Measurements from ENCODE around the gene PRICKLE2. TPM values are rescaled to one million over a fixed set of nuclear protein-coding genes. Genes with fewer than 3 reads are reported as not detected.

Gene PRICKLE2
- total RNA-seq, 1 experiment from 2014 or later, result 12.0 TPM

- DNase-seq (ENCODE audit: low read depth), result no peak
Measured at GRCh38 chr3:64133987-64134386, 91.3 kb downstream of the PRICKLE2 start.

- DNase-seq (ENCODE audit: low read depth), result no peak
Measured at GRCh38 chr3:64133272-64133671, 92.0 kb downstream of the PRICKLE2 start.

- no peak for DNase-seq (ENCODE audit: low read depth)
Measured at GRCh38 chr3:64131725-64132469, 93.4 kb downstream of the PRICKLE2 start.

GRCh38 chr3:64130436-64130835, 94.8 kb downstream of the PRICKLE2 start:
- DNase-seq (ENCODE audit: low read depth), result no peak

GRCh38 chr3:64129581-64129980, 95.7 kb downstream of the PRICKLE2 start:
- no peak for DNase-seq (ENCODE audit: low read depth)

- no peak for DNase-seq (ENCODE audit: low read depth)
Measured at GRCh38 chr3:64129106-64129505, 96.2 kb downstream of the PRICKLE2 start.

GRCh38 chr3:64125561-64125960, 99.7 kb downstream of the PRICKLE2 start:
- no peak for DNase-seq (ENCODE audit: low read depth)

GRCh38 chr3:64123931-64124330, 101.3 kb downstream of the PRICKLE2 start:
- DNase-seq (ENCODE audit: low read depth), result no peak

- no peak for DNase-seq (ENCODE audit: low read depth)
Measured at GRCh38 chr3:64122476-64122875, 102.8 kb downstream of the PRICKLE2 start.

- DNase-seq (ENCODE audit: low read depth), result no peak
Measured at GRCh38 chr3:64121750-64122311, 103.4 kb downstream of the PRICKLE2 start.

GRCh38 chr3:64120876-64121275, 104.4 kb downstream of the PRICKLE2 start:
- no peak for DNase-seq (ENCODE audit: low read depth)

GRCh38 chr3:64117483-64117882, 107.8 kb downstream of the PRICKLE2 start:
- DNase-seq (ENCODE audit: low read depth), result no peak

GRCh38 chr3:64114651-64115050, 110.6 kb downstream of the PRICKLE2 start:
- no peak for DNase-seq (ENCODE audit: low read depth)

- DNase-seq (ENCODE audit: low read depth), result no peak
Measured at GRCh38 chr3:64111872-64112271, 113.4 kb downstream of the PRICKLE2 start.

- no peak for DNase-seq (ENCODE audit: low read depth)
Measured at GRCh38 chr3:64111083-64111482, 114.2 kb downstream of the PRICKLE2 start.

- no peak for DNase-seq (ENCODE audit: low read depth)
Measured at GRCh38 chr3:64110071-64110470, 115.2 kb downstream of the PRICKLE2 start.

GRCh38 chr3:64109438-64109837, 115.8 kb downstream of the PRICKLE2 start:
- DNase-seq (ENCODE audit: low read depth), result peak; percentile 18

- no peak for DNase-seq (ENCODE audit: low read depth)
Measured at GRCh38 chr3:64108784-64109317, 116.4 kb downstream of the PRICKLE2 start.

- DNase-seq (ENCODE audit: low read depth), result no peak
Measured at GRCh38 chr3:64108231-64108630, 117.0 kb downstream of the PRICKLE2 start.

- no peak for DNase-seq (ENCODE audit: low read depth)
Measured at GRCh38 chr3:64107190-64107589, 118.1 kb downstream of the PRICKLE2 start.

- DNase-seq (ENCODE audit: low read depth), result no peak
Measured at GRCh38 chr3:64105816-64106215, 119.5 kb downstream of the PRICKLE2 start.

GRCh38 chr3:64104691-64105111, 120.6 kb downstream of the PRICKLE2 start:
- no peak for DNase-seq (ENCODE audit: low read depth)

GRCh38 chr3:64104006-64104405, 121.3 kb downstream of the PRICKLE2 start:
- DNase-seq (ENCODE audit: low read depth), result no peak

Measured in LHCN-M2 (cell line).